NCI-H2171 (cell line): Measurements from ENCODE around the gene TNNC1.

Source experiments
- DNase-seq: peaks from one replicate; lab custom pipeline; 2025; lab: John Stamatoyannopoulos, UW

The TNNC1 gene

GRCh38 chr3:52458770-52459545 is 5.1 kb upstream of the TNNC1 start:
- DNase-seq: no peak

- DNase-seq: no peak
Measured at GRCh38 chr3:52458031-52458760, 4.4 kb upstream of the TNNC1 start.

- DNase-seq: no peak
Measured at GRCh38 chr3:52456800-52457183, 3.0 kb upstream of the TNNC1 start.

- no peak for DNase-seq
Measured at GRCh38 chr3:52456169-52456799, 2.4 kb upstream of the TNNC1 start.

GRCh38 chr3:52455283-52456168 is 1.7 kb upstream of the TNNC1 start, which contains the start of gene NISCH:
Gene NISCH, plus strand, starts transcription at chr3:52455604. Its CDS starts 38 bp downstream, at chr3:52455642.
- DNase-seq: peak; percentile 76

GRCh38 chr3:52454938-52455282 is 1.1 kb upstream of the TNNC1 start:
- DNase-seq: no peak

- DNase-seq: no peak
Measured at GRCh38 chr3:52454250-52454937, 553 bp upstream of the TNNC1 start.

GRCh38 chr3:52452570-52453221 is 1.1 kb downstream of the TNNC1 start:
- DNase-seq: no peak

- DNase-seq: no peak
Measured at GRCh38 chr3:52452126-52452525, 1.7 kb downstream of the TNNC1 start.

GRCh38 chr3:52451237-52452083 is 2.4 kb downstream of the TNNC1 start:
- no peak for DNase-seq

- DNase-seq: no peak
Measured at GRCh38 chr3:52450489-52451236, 3.2 kb downstream of the TNNC1 start.

- DNase-seq: no peak
Measured at GRCh38 chr3:52447512-52448355, 6.1 kb downstream of the TNNC1 start.

GRCh38 chr3:52446631-52447511 is 7.0 kb downstream of the TNNC1 start:
- DNase-seq: peak; percentile 7

- no peak for DNase-seq
Measured at GRCh38 chr3:52446042-52446441, 7.8 kb downstream of the TNNC1 start.

- DNase-seq: no peak
Measured at GRCh38 chr3:52444860-52445793, 8.7 kb downstream of the TNNC1 start, which contains the start of gene SEMA3G. Gene SEMA3G, minus strand, starts transcription at chr3:52445103. Its CDS starts 76 bp downstream, at chr3:52445027.
